Activated CD4-positive, alpha-beta T cell treated with anti-CD3 and anti-CD28 coated beads, Interleukin-2, amount 10 ng/mL, durations not matched to agents 7 days and 5 days (primary cell): ENCODE measurements around the gene TAB3. TPM values are rescaled to one million over a fixed set of nuclear protein-coding genes. Genes with fewer than 3 reads are reported as not detected.

Experiments
- CTCF ChIA-PET: fragments of 350-600 bp; sonication (Branson Sonifier 250); formaldehyde crosslinking; loops from one replicate; lab custom pipeline; 2021; ENCODE audit warnings: antibody characterized with exemption; lab: Charles Lee
- POLR2A ChIA-PET: fragments of 350-600 bp; sonication (Branson Sonifier 250); formaldehyde crosslinking; loops from one replicate; lab custom pipeline; 2021; ENCODE audit warnings: antibody characterized with exemption; lab: Charles Lee
- DNase-seq: peaks from one replicate; pipeline ENCODE4 v3.0.0-alpha.2; 2020
- H3K27ac Mint-ChIP-seq: one replicate; pipeline ENCODE4 v1.8.0; 2021; ENCODE audit warnings: mild to moderate bottlenecking, moderate library complexity, mixed read lengths
- H3K27me3 Mint-ChIP-seq: one replicate; pipeline ENCODE4 v1.8.0; 2021; ENCODE audit warnings: mixed read lengths
- H3K36me3 Mint-ChIP-seq: one replicate; pipeline ENCODE4 v1.8.0; 2021; ENCODE audit warnings: low read depth, mixed read lengths
- H3K4me1 Mint-ChIP-seq: one replicate; pipeline ENCODE4 v1.8.0; 2021; ENCODE audit warnings: mixed read lengths
- H3K4me3 Mint-ChIP-seq: one replicate; pipeline ENCODE4 v1.8.0; 2021; ENCODE audit warnings: mild to moderate bottlenecking, moderate library complexity, mixed read lengths
- H3K9me3 Mint-ChIP-seq: one replicate; pipeline ENCODE4 v1.8.0; 2021; ENCODE audit warnings: mixed read lengths
- total RNA-seq, 2 experiments: library from RNA; stranded (reverse); gene quantifications; one replicate each; pipeline ENCODE4 v1.2.3, GENCODE V29; 2021

TAB3 gene
- total RNA-seq, 2 experiments from 2014 or later = 16.8 to 20.7 TPM

GRCh38 chrX:30880058-30880457 is 9.0 kb downstream of the TAB3 start:
- ChIA-PET POLR2A (no interaction called here), CTCF (no interaction called here)
- H3K27ac Mint-ChIP-seq = no peak overlapping the region
- peaks cover 4% of the 10 kb centered on the region for H3K36me3 Mint-ChIP-seq
- H3K4me1 Mint-ChIP-seq = peaks cover 23% of the 10 kb centered on the region
- no peak overlapping the region for H3K4me3 Mint-ChIP-seq
- H3K9me3 Mint-ChIP-seq = no peaks in the 10 kb centered on the region
- H3K27me3 Mint-ChIP-seq = no peaks in the 10 kb centered on the region
- no peak for DNase-seq

GRCh38 chrX:30876367-30876766 is 12.7 kb downstream of the TAB3 start:
- no peak overlapping the region for H3K27ac Mint-ChIP-seq
- H3K4me1 Mint-ChIP-seq = peaks cover 17% of the 10 kb centered on the region
- no peaks in the 10 kb centered on the region for H3K9me3 Mint-ChIP-seq
- POLR2A ChIA-PET = no interaction called here
- CTCF ChIA-PET = no interaction called here
- no peak for DNase-seq
- H3K27me3 Mint-ChIP-seq = no peaks in the 10 kb centered on the region
- H3K4me3 Mint-ChIP-seq = no peak overlapping the region
- H3K36me3 Mint-ChIP-seq = peaks cover 11% of the 10 kb centered on the region

- H3K36me3 Mint-ChIP-seq = peaks cover 11% of the 10 kb centered on the region
- no peaks in the 10 kb centered on the region for H3K9me3 Mint-ChIP-seq
- ChIA-PET CTCF (no interaction called here), POLR2A (no interaction called here)
- H3K27ac Mint-ChIP-seq = no peak overlapping the region
- H3K4me3 Mint-ChIP-seq = no peak overlapping the region
- H3K27me3 Mint-ChIP-seq = no peaks in the 10 kb centered on the region
- H3K4me1 Mint-ChIP-seq = peaks cover 15% of the 10 kb centered on the region
- DNase-seq = no peak
Observed at GRCh38 chrX:30875957-30876356, 13.1 kb downstream of the TAB3 start.

GRCh38 chrX:30874851-30875250 is 14.2 kb downstream of the TAB3 start:
- Mint-ChIP-seq H3K27ac (no peak overlapping the region), H3K4me3 (no peak overlapping the region), H3K9me3 (no peaks in the 10 kb centered on the region), H3K27me3 (no peaks in the 10 kb centered on the region), H3K36me3 (peaks cover 11% of the 10 kb centered on the region), H3K4me1 (peaks cover 13% of the 10 kb centered on the region)
- CTCF ChIA-PET = interaction anchor here (1.1 kb wide), 1 partner anchor 11 kb away, joined by 4 read pairs; no protein-coding TSS in a partner anchor
- DNase-seq = no peak
- POLR2A ChIA-PET = no interaction called here

DNA sequence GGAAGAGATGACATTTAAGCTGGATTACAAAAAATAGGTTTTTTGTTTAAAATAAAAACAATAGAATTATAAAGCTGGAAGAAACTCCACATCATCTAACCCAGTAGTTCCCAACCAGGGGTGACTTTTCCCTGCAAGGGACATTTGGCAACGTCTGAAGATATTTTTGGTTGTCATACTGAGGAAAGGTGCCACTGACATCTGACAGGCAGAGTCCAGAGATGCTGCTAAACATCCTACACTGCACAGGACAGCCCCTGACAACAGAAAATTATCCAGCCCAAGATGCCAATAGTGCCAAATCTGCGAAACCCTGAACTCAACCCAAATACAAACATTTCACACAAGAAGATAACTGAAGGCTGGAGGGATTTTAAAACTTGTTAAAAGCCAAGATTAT is 18.5 kb downstream of the TAB3 start:
- Mint-ChIP-seq H3K36me3 (peaks cover 16% of the 10 kb centered on the region), H3K27me3 (no peaks in the 10 kb centered on the region), H3K4me1 (peaks cover 7% of the 10 kb centered on the region), H3K9me3 (no peaks in the 10 kb centered on the region), H3K27ac (no peak overlapping the region), H3K4me3 (no peak overlapping the region)
- ChIA-PET POLR2A (no interaction called here), CTCF (no interaction called here)
- no peak for DNase-seq

DNA sequence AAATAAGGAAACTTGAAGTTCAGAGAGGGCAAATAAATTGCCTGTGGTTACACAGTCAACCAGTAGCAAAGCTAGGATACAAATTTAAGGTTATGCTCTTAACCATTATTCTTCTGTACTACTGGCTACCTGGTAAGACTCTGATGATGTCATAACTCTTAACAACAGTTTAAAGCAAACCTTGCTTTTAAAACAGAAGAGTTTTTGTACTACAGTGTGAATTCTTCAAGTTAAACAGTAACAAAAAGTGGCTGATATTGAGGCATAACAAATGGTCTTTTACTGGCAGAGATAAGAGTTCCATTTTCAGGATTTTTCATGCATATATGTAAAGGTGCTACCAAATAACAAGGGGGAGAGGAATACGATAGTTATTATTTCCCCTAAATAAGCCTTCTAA is 23.4 kb downstream of the TAB3 start:
- POLR2A ChIA-PET = no interaction called here
- Mint-ChIP-seq H3K9me3 (no peaks in the 10 kb centered on the region), H3K27ac (no peak overlapping the region), H3K4me1 (peaks cover 10% of the 10 kb centered on the region), H3K4me3 (no peak overlapping the region), H3K27me3 (no peaks in the 10 kb centered on the region), H3K36me3 (peaks cover 11% of the 10 kb centered on the region)
- DNase-seq = no peak
- CTCF ChIA-PET = no interaction called here

GRCh38 chrX:30865015-30865414 is 24.0 kb downstream of the TAB3 start:
- Mint-ChIP-seq H3K4me3 (no peak overlapping the region), H3K9me3 (no peaks in the 10 kb centered on the region), H3K4me1 (peaks cover 10% of the 10 kb centered on the region), H3K27ac (no peak overlapping the region), H3K36me3 (peaks cover 11% of the 10 kb centered on the region), H3K27me3 (no peaks in the 10 kb centered on the region)
- ChIA-PET POLR2A (no interaction called here), CTCF (interaction anchor here (1.1 to 1.5 kb wide), 2 partner anchors 10 to 129 kb away, joined by 4 to 5 read pairs; no protein-coding TSS in a partner anchor)
- peak; percentile 10 for DNase-seq

- Mint-ChIP-seq H3K36me3 (peaks cover 10% of the 10 kb centered on the region), H3K27me3 (no peaks in the 10 kb centered on the region), H3K9me3 (no peaks in the 10 kb centered on the region), H3K27ac (no peak overlapping the region), H3K4me3 (no peak overlapping the region), H3K4me1 (peaks cover 10% of the 10 kb centered on the region)
- ChIA-PET POLR2A (no interaction called here), CTCF (interaction anchor here (1.1 to 1.5 kb wide), 2 partner anchors 10 to 129 kb away, joined by 4 to 5 read pairs; no protein-coding TSS in a partner anchor)
- DNase-seq = no peak
Observed at GRCh38 chrX:30864383-30864785, 24.7 kb downstream of the TAB3 start.

GRCh38 chrX:30863974-30864373 is 25.1 kb downstream of the TAB3 start:
- Mint-ChIP-seq H3K4me1 (peaks cover 10% of the 10 kb centered on the region), H3K4me3 (no peak overlapping the region), H3K36me3 (peaks cover 12% of the 10 kb centered on the region), H3K27ac (no peak overlapping the region), H3K9me3 (no peaks in the 10 kb centered on the region), H3K27me3 (no peaks in the 10 kb centered on the region)
- ChIA-PET CTCF (interaction anchor here (1.1 to 1.5 kb wide), 2 partner anchors 11 to 128 kb away, joined by 4 to 5 read pairs; no protein-coding TSS in a partner anchor), POLR2A (no interaction called here)
- DNase-seq = no peak

- ChIA-PET POLR2A (no interaction called here), CTCF (interaction anchor here (0.6 kb wide), 1 partner anchor 141 kb away, joined by 3 read pairs; no protein-coding TSS in a partner anchor)
- peaks cover 28% of the 10 kb centered on the region for H3K36me3 Mint-ChIP-seq
- no peaks in the 10 kb centered on the region for H3K9me3 Mint-ChIP-seq
- DNase-seq = no peak
- H3K27ac Mint-ChIP-seq = no peak overlapping the region
- no peak overlapping the region for H3K4me3 Mint-ChIP-seq
- H3K4me1 Mint-ChIP-seq = peaks cover 2% of the 10 kb centered on the region
- no peaks in the 10 kb centered on the region for H3K27me3 Mint-ChIP-seq
Observed at GRCh38 chrX:30858098-30858497, 31.0 kb downstream of the TAB3 start.

DNA sequence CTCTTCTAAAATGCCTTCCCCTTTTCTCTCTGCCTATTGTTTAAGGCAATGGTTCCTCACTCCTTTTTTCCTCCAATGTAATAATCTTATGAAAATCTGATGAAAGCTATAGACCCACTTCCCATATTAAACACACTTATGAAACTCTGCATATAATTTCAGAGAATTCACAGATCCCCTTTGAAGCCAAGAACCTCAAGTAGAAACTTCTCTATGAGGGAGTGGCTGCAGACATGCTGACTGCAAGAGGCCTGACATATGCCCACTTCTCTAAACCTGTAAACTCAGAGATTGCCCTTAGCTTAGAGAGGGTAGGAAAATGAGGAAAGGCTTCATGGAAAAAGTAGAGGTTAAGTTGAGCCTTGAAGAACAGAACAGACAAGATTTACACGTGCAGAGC is 37.6 kb downstream of the TAB3 start:
- POLR2A ChIA-PET = no interaction called here
- CTCF ChIA-PET = no interaction called here
- Mint-ChIP-seq H3K27me3 (no peaks in the 10 kb centered on the region), H3K9me3 (no peaks in the 10 kb centered on the region), H3K27ac (peak overlapping the region; percentile 22), H3K4me3 (no peak overlapping the region), H3K36me3 (peaks cover 31% of the 10 kb centered on the region), H3K4me1 (peaks cover 5% of the 10 kb centered on the region)
- DNase-seq = no peak

DNA sequence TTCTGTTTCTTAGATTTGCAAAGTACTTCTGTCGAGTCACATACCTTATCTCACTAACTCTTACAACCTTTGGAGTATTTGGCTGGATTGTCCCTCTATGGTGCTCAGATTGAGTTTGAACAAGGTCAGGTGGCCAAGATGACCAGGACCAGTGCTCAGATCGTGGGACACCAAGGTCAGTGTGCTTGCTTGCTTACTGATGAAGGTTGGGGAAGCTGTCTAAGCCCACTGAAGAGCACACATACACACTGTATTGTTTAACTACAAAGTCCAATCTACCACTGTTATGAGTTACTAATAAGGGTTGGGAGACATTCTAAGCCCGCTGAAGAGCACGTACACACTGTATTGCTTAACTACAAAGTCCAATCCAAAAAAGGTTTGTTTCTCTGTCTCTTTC is 53.7 kb downstream of the TAB3 start:
- peaks cover 23% of the 10 kb centered on the region for H3K4me1 Mint-ChIP-seq
- no peaks in the 10 kb centered on the region for H3K27me3 Mint-ChIP-seq
- H3K36me3 Mint-ChIP-seq = peaks cover 39% of the 10 kb centered on the region
- DNase-seq = no peak
- ChIA-PET POLR2A (no interaction called here), CTCF (no interaction called here)
- H3K4me3 Mint-ChIP-seq = no peak overlapping the region
- no peak overlapping the region for H3K27ac Mint-ChIP-seq
- H3K9me3 Mint-ChIP-seq = no peaks in the 10 kb centered on the region

DNA sequence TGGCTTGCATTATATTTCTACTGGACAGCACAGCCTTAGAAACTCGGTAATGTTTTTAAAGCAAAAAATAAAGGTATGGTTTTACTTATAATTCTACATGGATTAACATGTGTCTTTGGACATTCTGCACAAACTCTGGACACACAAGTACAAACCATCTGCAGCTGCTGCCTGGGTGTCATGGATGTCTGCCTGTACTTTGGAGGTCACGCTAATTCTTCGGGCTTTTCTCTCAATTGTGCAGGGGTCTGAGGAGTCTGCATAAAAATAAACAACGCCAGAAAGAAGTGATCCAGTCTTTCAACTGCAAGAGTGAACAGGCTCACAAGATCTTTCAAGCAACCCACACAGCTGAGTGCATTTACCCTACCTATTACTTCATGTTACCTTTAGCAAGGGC is 55.2 kb downstream of the TAB3 start:
- H3K9me3 Mint-ChIP-seq = no peaks in the 10 kb centered on the region
- CTCF ChIA-PET = no interaction called here
- no peak for DNase-seq
- no peak overlapping the region for H3K4me3 Mint-ChIP-seq
- POLR2A ChIA-PET = no interaction called here
- H3K27ac Mint-ChIP-seq = no peak overlapping the region
- H3K36me3 Mint-ChIP-seq = peaks cover 36% of the 10 kb centered on the region
- no peaks in the 10 kb centered on the region for H3K27me3 Mint-ChIP-seq
- H3K4me1 Mint-ChIP-seq = peaks cover 35% of the 10 kb centered on the region

DNA sequence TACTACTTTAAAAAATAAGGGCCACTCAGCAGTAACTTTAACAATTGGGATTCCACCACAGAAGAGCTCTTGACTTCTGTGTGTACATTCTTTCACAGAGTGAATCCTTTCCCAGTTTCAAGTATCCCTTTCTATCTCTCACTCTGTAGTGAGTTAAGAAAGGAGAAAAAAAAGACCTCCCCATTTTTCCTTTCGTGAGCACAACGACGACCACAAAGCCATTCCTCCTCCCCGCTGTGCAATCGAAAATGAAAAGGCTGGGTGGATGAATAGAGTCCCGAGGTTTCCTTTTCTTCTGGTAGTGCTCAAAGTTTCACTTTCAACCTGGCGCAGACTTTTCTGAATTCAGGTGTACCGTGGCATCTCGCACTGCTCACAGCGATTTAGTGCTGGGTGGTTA is 58.0 kb downstream of the TAB3 start:
- peak overlapping the region; percentile 92 for H3K27ac Mint-ChIP-seq
- H3K4me1 Mint-ChIP-seq = peaks cover 43% of the 10 kb centered on the region
- POLR2A ChIA-PET = no interaction called here

More for the DNA sequence above, 58.0 kb downstream of the TAB3 start:
- Mint-ChIP-seq H3K4me3 (peak overlapping the region; percentile 68), H3K36me3 (peaks cover 28% of the 10 kb centered on the region), H3K27me3 (no peaks in the 10 kb centered on the region), H3K9me3 (no peaks in the 10 kb centered on the region)
- DNase-seq = peak; percentile 54
- CTCF ChIA-PET = interaction anchor here (0.8 kb wide), 1 partner anchor 96 kb away, joined by 3 read pairs; no protein-coding TSS in a partner anchor
